Cerebellar nuclear complex (tissue), 1 donor: Measurements from ENCODE around the gene CCDC40.

Source experiments
- DNase-seq, 2 experiments: peaks; one replicate each; lab custom pipeline; 2025; lab: John Stamatoyannopoulos, UW

CCDC40 gene

GRCh38 chr17:80142929-80143328 is 106.5 kb downstream of the CCDC40 start:
- no peak for DNase-seq

GRCh38 chr17:80145076-80146075 is 108.9 kb downstream of the CCDC40 start:
- no peak for DNase-seq

GRCh38 chr17:80146121-80147034 is 109.9 kb downstream of the CCDC40 start:
- DNase-seq, result no peak

GRCh38 chr17:80147035-80147822 is 110.8 kb downstream of the CCDC40 start, which contains the start of gene EIF4A3:
TSS of gene EIF4A3 (minus strand) at chr17:80147128. CDS start at chr17:80146961, 167 bp downstream.
- peak; percentile 90 to 93 for DNase-seq
